Tongue (tissue), 2 donors: ENCODE data around the gene PCNX2. TPM values are rescaled to one million over a fixed set of nuclear protein-coding genes. Genes with fewer than 3 reads are reported as not detected.
"Not testable (repeated sequence)": the region's sequence is repeated elsewhere in the genome, so short reads cannot be mapped to it uniquely, and the experiment has no call there.

Experiments
- DNase-seq: peaks from one replicate; pipeline ENCODE4 v3.0.0-alpha.2; 2015
- total RNA-seq: library from RNA; depleted of rRNA; stranded (reverse); fragments of >200 nt; gene quantifications from one replicate; pipeline ENCODE4 v1.2.3, GENCODE V29; 2014

PCNX2 gene
- total RNA-seq, 1 donor from 2014 or later = 15.8 TPM

GRCh38 chr1:233227930-233228465 lies 67.5 kb downstream of the PCNX2 start:
- no peak for DNase-seq

- no peak for DNase-seq
These were observed 71.2 kb downstream of the PCNX2 start for GRCh38 chr1:233224311-233224710.

- DNase-seq = no peak
These were observed 77.7 kb downstream of the PCNX2 start for GRCh38 chr1:233217832-233218231.

GRCh38 chr1:233216009-233216408 lies 79.5 kb downstream of the PCNX2 start:
- no peak for DNase-seq

GRCh38 chr1:233215135-233215760 lies 80.3 kb downstream of the PCNX2 start:
- no peak for DNase-seq

- no peak for DNase-seq
These were observed 83.9 kb downstream of the PCNX2 start for GRCh38 chr1:233211595-233211994.

- DNase-seq = no peak
These were observed 84.4 kb downstream of the PCNX2 start for GRCh38 chr1:233211106-233211505.

- no peak for DNase-seq
These were observed 86.0 kb downstream of the PCNX2 start for GRCh38 chr1:233209481-233209880.

GRCh38 chr1:233208687-233209086 lies 86.8 kb downstream of the PCNX2 start:
- DNase-seq = no peak

- no peak for DNase-seq
These were observed 97.6 kb downstream of the PCNX2 start for GRCh38 chr1:233197940-233198339.

GRCh38 chr1:233193741-233194140 lies 101.8 kb downstream of the PCNX2 start:
- DNase-seq = no peak

- no peak for DNase-seq
These were observed 104.5 kb downstream of the PCNX2 start for GRCh38 chr1:233190987-233191386.

GRCh38 chr1:233189526-233189925 lies 106.0 kb downstream of the PCNX2 start:
- no peak for DNase-seq

- DNase-seq = no peak
These were observed 107.5 kb downstream of the PCNX2 start for GRCh38 chr1:233188061-233188460.

GRCh38 chr1:233183226-233184020 lies 112.1 kb downstream of the PCNX2 start:
- DNase-seq = no peak

GRCh38 chr1:233182587-233182986 lies 112.9 kb downstream of the PCNX2 start:
- no peak for DNase-seq

- DNase-seq = no peak
These were observed 114.7 kb downstream of the PCNX2 start for GRCh38 chr1:233180641-233181364.

GRCh38 chr1:233179638-233180037 lies 115.9 kb downstream of the PCNX2 start:
- DNase-seq = not testable (repeated sequence)

- peak; percentile 10 for DNase-seq
These were observed 123.3 kb downstream of the PCNX2 start for GRCh38 chr1:233172201-233172600.

- no peak for DNase-seq
These were observed 124.8 kb downstream of the PCNX2 start for GRCh38 chr1:233170741-233171140.

- DNase-seq = no peak
These were observed 127.1 kb downstream of the PCNX2 start for GRCh38 chr1:233168384-233168783.

- DNase-seq = no peak
These were observed 128.6 kb downstream of the PCNX2 start for GRCh38 chr1:233166896-233167295.

GRCh38 chr1:233163696-233164095 lies 131.8 kb downstream of the PCNX2 start:
- no peak for DNase-seq
